NCI-H2081 treated with DMSO at 0.1 percent for 48 hours (cell line): ENCODE data around the gene NTRK2.
"Not testable (repeated sequence)": the region's sequence is repeated elsewhere in the genome, so short reads cannot be mapped to it uniquely, and the experiment has no call there.

ENCODE experiments used
- DNase-seq: peaks from one replicate; lab custom pipeline; 2025; lab: John Stamatoyannopoulos, UW

Gene NTRK2

GRCh38 chr9:84893419-84894128 lies 224.0 kb downstream of the NTRK2 start:
- no peak for DNase-seq

- DNase-seq = no peak
Measured at GRCh38 chr9:84894859-84895258, 225.3 kb downstream of the NTRK2 start.

GRCh38 chr9:84897362-84898094 lies 228.0 kb downstream of the NTRK2 start:
- no peak for DNase-seq

DNA sequence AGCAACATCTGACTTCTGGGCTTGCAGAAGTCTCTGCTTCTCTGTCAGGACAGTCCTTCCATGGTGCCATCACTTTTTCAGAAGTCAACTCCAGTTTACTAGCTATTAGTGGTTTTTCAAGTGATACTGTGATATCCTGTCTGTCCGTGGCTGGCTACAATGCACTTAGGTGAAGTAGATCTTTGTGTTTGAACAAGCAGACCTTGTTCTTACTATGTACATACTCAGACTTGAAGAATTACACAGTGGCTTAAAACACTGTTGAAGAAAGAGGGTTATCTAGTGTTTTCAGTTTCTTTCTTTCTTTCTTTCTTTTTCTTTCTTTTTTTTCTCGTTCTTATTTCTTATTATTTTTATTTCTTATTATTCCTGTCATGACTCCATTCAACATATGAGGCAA lies 228.7 kb downstream of the NTRK2 start:
- DNase-seq = no peak

GRCh38 chr9:84898618-84899017 lies 229.1 kb downstream of the NTRK2 start:
- not testable (repeated sequence) for DNase-seq

- no peak for DNase-seq
Measured at GRCh38 chr9:84899326-84899725, 229.8 kb downstream of the NTRK2 start.

DNA sequence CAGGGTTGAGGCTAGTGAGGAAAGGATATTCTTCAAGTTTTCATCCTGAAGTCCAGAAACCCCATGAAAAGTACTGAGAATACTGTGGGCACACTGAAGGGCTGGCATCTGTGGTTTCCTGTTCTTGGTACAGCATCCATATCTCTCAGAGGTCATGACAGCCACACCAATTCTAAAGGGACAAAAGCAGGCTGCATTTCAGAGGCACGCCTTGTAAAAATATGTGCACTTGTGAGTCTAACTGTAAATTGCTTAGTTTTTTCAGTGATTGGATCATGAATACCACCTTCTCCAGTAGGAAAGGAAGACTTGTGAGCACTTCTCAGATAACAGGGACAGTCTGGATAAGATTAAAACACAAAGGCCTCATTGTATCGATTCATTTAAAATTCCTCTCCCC lies 230.9 kb downstream of the NTRK2 start:
- DNase-seq = no peak

DNA sequence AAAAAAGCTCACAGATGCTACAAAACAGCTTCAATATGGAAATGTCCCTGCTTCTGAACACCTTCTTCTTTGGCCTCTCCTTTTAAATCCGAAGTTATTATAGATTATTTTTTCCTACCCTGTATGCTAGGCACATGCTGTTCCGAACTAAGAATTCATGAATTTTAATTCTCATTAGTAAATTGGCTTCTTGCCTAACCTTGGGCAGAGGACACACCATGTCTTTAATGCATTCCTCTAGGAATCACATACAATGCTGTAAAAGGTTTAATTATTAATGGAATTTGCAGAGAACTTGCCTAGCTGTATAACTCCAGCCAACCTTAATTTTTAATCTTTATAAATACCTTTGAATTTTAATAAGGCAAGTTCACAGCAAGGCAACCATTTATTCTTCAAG lies 234.4 kb downstream of the NTRK2 start:
- no peak for DNase-seq

DNA sequence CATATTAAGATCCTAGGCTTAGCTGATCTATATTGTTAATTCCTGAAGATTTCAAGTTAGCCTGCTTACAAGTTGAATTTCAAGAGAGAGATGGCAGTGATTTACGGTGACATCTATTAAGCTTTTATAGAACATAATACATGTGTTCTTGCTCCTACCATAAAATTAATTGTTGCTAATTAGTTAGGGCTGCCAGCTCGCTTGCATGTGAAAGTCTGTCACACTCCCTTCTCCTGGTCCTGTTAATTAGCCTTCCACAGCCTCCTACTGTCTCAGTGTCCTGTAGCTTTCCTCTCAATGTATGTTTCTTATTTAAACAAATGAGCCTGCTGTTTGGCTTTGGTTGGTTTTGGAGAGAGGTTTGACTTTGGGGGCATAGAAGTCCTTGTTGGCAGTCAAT lies 247.2 kb downstream of the NTRK2 start:
- no peak for DNase-seq

GRCh38 chr9:84917366-84918070 lies 248.0 kb downstream of the NTRK2 start:
- peak; percentile 78 for DNase-seq

- no peak for DNase-seq
Measured at GRCh38 chr9:84919440-84919839, 249.9 kb downstream of the NTRK2 start.

GRCh38 chr9:84921175-84921574 lies 251.6 kb downstream of the NTRK2 start:
- no peak for DNase-seq

DNA sequence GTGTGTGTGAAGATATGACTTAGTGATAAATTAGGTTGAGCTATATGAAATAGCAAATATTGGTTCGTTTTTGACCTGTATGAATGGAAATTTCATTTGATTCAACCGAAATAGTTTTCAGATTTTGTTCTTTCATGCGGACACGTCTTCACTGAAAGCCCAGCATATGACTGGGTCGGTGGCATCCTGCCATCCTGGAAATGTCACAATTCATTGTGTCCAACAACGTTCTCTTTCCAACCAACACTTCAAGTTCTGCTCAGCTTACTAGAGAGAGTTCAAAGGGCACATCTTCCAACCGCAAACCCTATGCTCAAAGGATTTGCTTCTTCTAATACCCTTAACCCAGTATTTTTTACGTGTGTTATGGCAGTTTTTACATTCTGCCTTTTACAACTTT lies 252.5 kb downstream of the NTRK2 start:
- no peak for DNase-seq

DNA sequence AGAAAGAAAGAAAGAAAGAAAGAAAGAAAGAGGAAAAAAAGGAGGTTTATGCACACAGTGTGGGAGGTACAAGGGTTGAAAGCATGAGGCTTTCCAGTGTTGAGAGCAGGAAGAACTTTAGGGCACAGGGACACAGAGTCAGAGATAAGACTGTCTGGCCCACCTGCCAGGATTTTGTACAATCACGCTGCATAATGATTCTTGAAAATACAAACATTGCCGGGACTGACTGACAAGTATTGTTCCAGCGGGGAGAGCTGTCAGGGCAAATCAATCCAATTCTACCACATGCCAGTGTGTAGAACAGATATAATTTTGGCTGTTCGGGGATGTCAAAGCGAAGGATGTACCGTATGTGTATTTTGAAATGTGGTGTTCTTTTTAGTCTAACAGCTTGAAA lies 254.7 kb downstream of the NTRK2 start:
- DNase-seq = no peak

- DNase-seq = no peak
Measured at GRCh38 chr9:84925225-84925872, 255.8 kb downstream of the NTRK2 start.

DNA sequence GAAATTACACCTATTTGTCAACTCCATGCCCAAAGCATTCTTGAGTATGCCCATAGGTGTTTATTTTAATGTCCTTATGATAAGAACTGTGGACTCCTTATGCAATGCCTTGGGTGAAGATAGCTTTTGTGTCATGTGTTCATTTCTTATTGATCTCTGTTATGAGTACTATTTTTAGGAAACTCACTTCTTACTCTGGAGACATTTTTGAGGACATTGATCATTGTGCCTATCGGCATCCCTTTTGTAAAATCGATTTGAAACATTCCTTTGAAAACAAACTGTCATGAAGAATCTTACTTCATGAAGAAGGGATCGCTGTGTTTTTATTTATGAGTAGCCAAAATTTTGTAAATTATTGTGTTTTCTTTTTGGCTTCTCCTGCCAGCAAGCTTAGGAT lies 257.3 kb downstream of the NTRK2 start:
- no peak for DNase-seq

DNA sequence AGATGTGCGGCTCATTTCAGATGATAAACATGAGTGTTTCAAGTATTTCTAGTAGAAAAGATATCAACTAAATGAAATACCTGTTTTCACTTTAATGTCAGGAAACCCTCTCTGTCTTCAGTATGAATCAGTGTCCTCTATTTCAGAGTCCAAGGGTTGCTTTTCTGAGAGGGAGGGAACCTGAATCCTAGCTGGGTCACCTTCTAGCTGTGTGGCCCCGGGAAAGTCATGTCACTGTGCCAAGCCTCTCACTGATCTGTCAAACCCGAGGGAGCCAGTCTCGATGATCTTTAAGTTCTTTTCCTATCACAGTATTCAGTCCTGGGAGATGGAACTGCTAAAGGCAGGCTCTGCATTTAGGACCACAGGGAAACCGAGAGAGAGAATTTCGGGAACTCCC lies 258.9 kb downstream of the NTRK2 start:
- no peak for DNase-seq

DNA sequence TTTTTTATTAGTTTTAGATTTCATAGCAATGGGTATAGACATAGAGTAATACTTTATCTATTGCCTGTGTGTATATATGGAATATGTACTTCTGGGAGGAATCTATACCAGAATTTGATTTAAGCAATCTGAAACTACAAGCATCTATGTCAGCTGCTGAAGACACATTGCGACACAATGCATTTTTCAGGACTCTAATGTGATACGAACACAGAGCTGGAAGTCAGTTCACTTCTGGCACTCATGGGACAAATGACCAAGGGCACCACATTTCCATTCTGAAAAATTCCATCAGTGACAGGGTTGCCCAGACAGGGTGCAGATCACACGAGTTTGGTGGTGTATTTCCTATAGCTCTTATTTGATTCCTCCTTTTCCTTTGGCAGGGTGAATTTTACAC lies 259.5 kb downstream of the NTRK2 start:
- no peak for DNase-seq

DNA sequence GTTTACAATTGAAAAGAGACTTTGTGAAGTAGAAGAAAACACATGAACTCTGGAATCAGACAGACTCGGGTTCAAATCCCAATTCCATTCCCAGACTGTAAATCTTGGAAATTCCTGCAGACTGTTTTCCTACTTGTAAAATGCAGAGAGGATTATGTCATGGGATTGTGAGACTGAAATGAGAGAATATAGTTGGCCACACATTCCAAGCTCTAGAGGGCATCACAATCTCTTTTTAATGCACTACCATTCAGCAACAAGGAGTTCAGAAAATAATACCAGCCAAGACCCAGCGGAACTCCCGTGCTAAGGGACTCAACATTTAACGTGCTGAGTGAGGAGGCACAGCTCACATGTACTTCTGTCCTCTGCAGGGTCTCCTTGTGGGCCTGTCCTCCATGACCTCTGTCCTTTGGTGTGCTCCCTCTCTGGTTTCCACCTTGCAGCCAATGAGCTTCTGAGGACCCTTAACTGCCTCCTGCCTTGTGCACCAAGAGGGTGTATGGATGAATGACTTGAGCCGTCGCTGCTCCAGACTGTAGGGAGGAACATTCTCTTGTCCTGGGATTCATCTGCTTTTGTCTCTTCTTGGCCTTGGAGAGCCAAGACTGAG lies 263.5 kb downstream of the NTRK2 start:
- no peak for DNase-seq

GRCh38 chr9:84935528-84936117 lies 266.1 kb downstream of the NTRK2 start:
- DNase-seq = no peak

- no peak for DNase-seq
Measured at GRCh38 chr9:84937180-84937579, 267.7 kb downstream of the NTRK2 start.

DNA sequence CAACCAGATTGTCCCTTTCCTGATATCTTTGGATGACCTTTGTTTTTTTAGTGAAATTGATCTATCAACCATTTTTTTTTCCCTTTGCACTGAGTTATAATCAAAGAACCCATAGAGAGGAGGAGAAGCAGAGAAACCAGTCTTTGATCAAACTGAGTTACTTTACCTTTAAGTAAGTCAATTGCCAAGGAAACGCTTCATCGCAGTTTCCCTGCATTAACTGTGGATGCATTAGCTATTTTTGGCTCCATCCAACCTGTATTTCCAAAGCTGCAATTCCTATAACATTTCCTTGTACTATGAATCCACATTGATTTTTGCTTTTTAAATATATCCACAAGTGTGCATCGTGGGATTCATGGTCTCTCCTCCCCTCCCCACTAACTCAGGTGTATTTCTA lies 268.1 kb downstream of the NTRK2 start:
- no peak for DNase-seq
